Endothelial cell (in vitro differentiated cells): ENCODE measurements around the gene TMIGD1. TPM values are rescaled to one million over a fixed set of nuclear protein-coding genes. Genes with fewer than 3 reads are reported as not detected.
A peak's percentile ranks its signal among the peaks of the same experiment; 100 is the strongest.

Experiments used
- DNase-seq: peaks from one replicate; pipeline ENCODE4 v3.0.0; 2021; ENCODE audit warnings: low spot score
- H3K27ac Mint-ChIP-seq: one replicate; pipeline ENCODE4 v1.8.0; 2021; ENCODE audit warnings: mixed read lengths, inconsistent platforms; ENCODE audit not compliant: unreplicated experiment
- H3K27me3 Mint-ChIP-seq: one replicate; pipeline ENCODE4 v1.8.0; 2021; ENCODE audit warnings: mild to moderate bottlenecking, moderate library complexity, mixed read lengths, inconsistent platforms; ENCODE audit not compliant: unreplicated experiment
- H3K36me3 Mint-ChIP-seq: one replicate; pipeline ENCODE4 v1.8.0; 2021; ENCODE audit warnings: mild to moderate bottlenecking, low read depth, mixed read lengths, inconsistent platforms; ENCODE audit not compliant: unreplicated experiment
- H3K4me1 Mint-ChIP-seq: one replicate; pipeline ENCODE4 v1.8.0; 2021; ENCODE audit warnings: mild to moderate bottlenecking, mixed read lengths, inconsistent platforms; ENCODE audit not compliant: unreplicated experiment
- H3K4me3 Mint-ChIP-seq: one replicate; pipeline ENCODE4 v1.8.0; 2021; ENCODE audit warnings: mild to moderate bottlenecking, mixed read lengths, inconsistent platforms; ENCODE audit not compliant: unreplicated experiment
- H3K9me3 Mint-ChIP-seq: one replicate; pipeline ENCODE4 v1.8.0; 2021; ENCODE audit warnings: mixed read lengths, inconsistent platforms; ENCODE audit not compliant: unreplicated experiment
- total RNA-seq: library from RNA; stranded (reverse); fragmentation: NEBNext Ultra II Directional; extraction: Animal tissue kit (Norgen Biotek cat#: 25700); gene quantifications from one replicate; pipeline ENCODE4 v1.2.1, GENCODE V29; 2021; ENCODE audit not compliant: unreplicated experiment
- TF ChIP-seq, protein P1 (sequence below): fragments of 200-600 bp; sonication (generic); IDR thresholded peaks from one replicate; pipeline ENCODE4 v1.5.0; 2021; ENCODE audit warnings: antibody characterized with exemption; ENCODE audit not compliant: unreplicated experiment

The TMIGD1 gene
- total RNA-seq, 1 donor from 2014 or later, result not detected

GRCh38 chr17:30291543-30292285, 42.1 kb downstream of the TMIGD1 start, which contains the start of gene BLMH:
TSS of gene BLMH (minus strand) at chr17:30291944. CDS start at chr17:30291819, 125 bp downstream.
- H3K9me3 Mint-ChIP-seq, result no peaks in the 10 kb centered on the region
- H3K27me3 Mint-ChIP-seq, result no peaks in the 10 kb centered on the region
- DNase-seq, result peak; percentile 83
- TF ChIP-seq, protein P1, sequence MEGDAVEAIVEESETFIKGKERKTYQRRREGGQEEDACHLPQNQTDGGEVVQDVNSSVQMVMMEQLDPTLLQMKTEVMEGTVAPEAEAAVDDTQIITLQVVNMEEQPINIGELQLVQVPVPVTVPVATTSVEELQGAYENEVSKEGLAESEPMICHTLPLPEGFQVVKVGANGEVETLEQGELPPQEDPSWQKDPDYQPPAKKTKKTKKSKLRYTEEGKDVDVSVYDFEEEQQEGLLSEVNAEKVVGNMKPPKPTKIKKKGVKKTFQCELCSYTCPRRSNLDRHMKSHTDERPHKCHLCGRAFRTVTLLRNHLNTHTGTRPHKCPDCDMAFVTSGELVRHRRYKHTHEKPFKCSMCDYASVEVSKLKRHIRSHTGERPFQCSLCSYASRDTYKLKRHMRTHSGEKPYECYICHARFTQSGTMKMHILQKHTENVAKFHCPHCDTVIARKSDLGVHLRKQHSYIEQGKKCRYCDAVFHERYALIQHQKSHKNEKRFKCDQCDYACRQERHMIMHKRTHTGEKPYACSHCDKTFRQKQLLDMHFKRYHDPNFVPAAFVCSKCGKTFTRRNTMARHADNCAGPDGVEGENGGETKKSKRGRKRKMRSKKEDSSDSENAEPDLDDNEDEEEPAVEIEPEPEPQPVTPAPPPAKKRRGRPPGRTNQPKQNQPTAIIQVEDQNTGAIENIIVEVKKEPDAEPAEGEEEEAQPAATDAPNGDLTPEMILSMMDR, result no peak
- H3K27ac Mint-ChIP-seq, result peak within 1 kb of the TSS; percentile 94
- peaks cover 6% of the 10 kb centered on the region for H3K36me3 Mint-ChIP-seq
- H3K4me1 Mint-ChIP-seq, result peaks cover 12% of the 10 kb centered on the region
- H3K4me3 Mint-ChIP-seq, result peak within 1 kb of the TSS; percentile 99

GRCh38 chr17:30290696-30291542, 42.9 kb downstream of the TMIGD1 start:
- H3K36me3 Mint-ChIP-seq, result peaks cover 9% of the 10 kb centered on the region
- no peaks in the 10 kb centered on the region for H3K27me3 Mint-ChIP-seq
- H3K9me3 Mint-ChIP-seq, result no peaks in the 10 kb centered on the region
- peaks cover 12% of the 10 kb centered on the region for H3K4me1 Mint-ChIP-seq
- H3K4me3 Mint-ChIP-seq, result peak overlapping the region; percentile 99
- H3K27ac Mint-ChIP-seq, result peak overlapping the region; percentile 94
- peak; percentile 49 for DNase-seq
- TF ChIP-seq, protein P1, result no peak

DNA sequence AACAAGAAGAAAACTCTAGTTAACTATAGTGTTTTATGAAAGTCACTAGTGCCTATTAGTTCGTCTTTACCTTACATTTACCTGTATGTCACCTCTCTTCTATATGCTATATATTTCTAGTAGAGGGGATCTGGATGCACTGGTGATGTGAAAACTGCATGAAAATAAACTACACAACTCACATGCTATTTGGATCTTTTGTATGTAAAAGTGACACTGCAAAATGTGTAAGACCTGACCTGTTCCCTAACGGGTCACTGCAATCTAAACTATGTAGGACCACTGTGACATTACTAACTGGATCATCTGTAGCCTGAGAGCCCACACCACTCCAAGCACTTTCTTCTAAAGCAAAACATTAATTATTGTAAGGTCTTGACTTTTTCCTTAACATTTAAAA, 43.8 kb downstream of the TMIGD1 start:
- H3K9me3 Mint-ChIP-seq, result no peaks in the 10 kb centered on the region
- no peak for DNase-seq
- peaks cover 17% of the 10 kb centered on the region for H3K36me3 Mint-ChIP-seq
- H3K4me3 Mint-ChIP-seq, result peak overlapping the region; percentile 99
- H3K4me1 Mint-ChIP-seq, result peaks cover 12% of the 10 kb centered on the region
- TF ChIP-seq, protein P1, result no peak
- no peak overlapping the region for H3K27ac Mint-ChIP-seq
- H3K27me3 Mint-ChIP-seq, result no peaks in the 10 kb centered on the region

- H3K27ac Mint-ChIP-seq, result no peak overlapping the region
Measured at GRCh38 chr17:30279156-30279555, 54.7 kb downstream of the TMIGD1 start.

More at GRCh38 chr17:30279156-30279555, 54.7 kb downstream of the TMIGD1 start:
- Mint-ChIP-seq H3K9me3 (no peaks in the 10 kb centered on the region), H3K36me3 (peaks cover 16% of the 10 kb centered on the region), H3K27me3 (peaks cover 4% of the 10 kb centered on the region), H3K4me3 (no peak overlapping the region), H3K4me1 (no peaks in the 10 kb centered on the region)
- TF ChIP-seq, protein P1, result no peak
- no peak for DNase-seq
